ENCODE results near the gene AK4. TPM values are rescaled to one million over a fixed set of nuclear protein-coding genes. Genes with fewer than 3 reads are reported as not detected.
"Not testable (repeated sequence)": the region's sequence is repeated elsewhere in the genome, so short reads cannot be mapped to it uniquely, and the experiment has no call there.

Gene AK4
- total and polyA plus RNA-seq, 2 donors = 5.9 to 11.5 TPM

DNA sequence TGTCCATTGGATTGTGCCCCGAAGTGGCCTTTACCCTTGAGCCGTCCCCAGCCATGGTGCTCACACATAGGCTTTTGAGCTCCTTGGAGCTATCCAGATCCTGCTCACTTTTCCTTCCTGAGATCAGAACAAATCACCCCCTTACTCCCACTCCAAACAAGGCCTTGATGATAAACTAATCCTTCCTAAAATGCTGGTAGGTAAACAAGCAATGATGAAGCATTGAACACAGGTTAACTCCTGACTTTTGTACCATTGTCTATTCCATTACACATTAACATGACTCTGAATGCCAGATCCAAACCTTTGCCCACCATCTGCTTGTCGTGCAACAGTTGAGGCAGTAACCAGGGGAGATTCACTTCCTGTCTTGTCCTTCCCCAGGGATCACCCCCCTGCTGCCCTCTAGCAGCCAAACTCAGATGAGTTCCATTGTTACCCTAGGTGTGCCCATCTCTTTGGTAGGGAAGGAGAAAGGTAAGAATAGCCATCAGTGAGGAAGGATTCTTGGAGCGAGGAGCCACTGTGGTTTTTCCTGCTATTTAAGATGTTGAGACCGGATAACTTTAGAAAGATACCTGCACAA, 81.8 kb downstream of the AK4 start:
- Histone ChIP-seq H3K36me3 (ENCODE audit: control insufficient read depth in 2 of 2, insufficient read depth in 2 of 2, low read length in 1 of 2) (no peaks in the 10 kb centered on the region), H3K4me3 (ENCODE audit: low read length in 2 of 2) (no peak overlapping the region), H3K27me3 (ENCODE audit: control insufficient read depth in 2 of 2, insufficient read depth in 1 of 2, low read length in 1 of 2) (no peaks in the 10 kb centered on the region), H3K27ac (ENCODE audit: low read depth in 1 of 2, low read length in 1 of 2) (no peak overlapping the region), H3K4me1 (ENCODE audit: control insufficient read depth in 2 of 2, insufficient read depth in 2 of 2, low read length in 2 of 2) (no peaks in the 10 kb centered on the region), H3K9me3 (ENCODE audit: control insufficient read depth in 2 of 2, insufficient read depth in 1 of 2, low read length in 1 of 2) (no peaks in the 10 kb centered on the region)
- DNase-seq (ENCODE audit: low read depth in 6 of 9, low spot score in 9 of 9) = no peak
- 98% methylated on average over 5 of the region's 5 CpGs for WGBS

GRCh38 chr1:65230731-65231481, 82.9 kb downstream of the AK4 start:
- H3K9me3 ChIP-seq (ENCODE audit: control insufficient read depth in 2 of 2, insufficient read depth in 1 of 2, low read length in 1 of 2) = no peaks in the 10 kb centered on the region
- no peak for DNase-seq (ENCODE audit: low read depth in 6 of 9, low spot score in 9 of 9)
- H3K27me3 ChIP-seq (ENCODE audit: control insufficient read depth in 2 of 2, insufficient read depth in 1 of 2, low read length in 1 of 2) = no peaks in the 10 kb centered on the region
- H3K4me1 ChIP-seq (ENCODE audit: control insufficient read depth in 2 of 2, insufficient read depth in 2 of 2, low read length in 2 of 2) = no peaks in the 10 kb centered on the region
- H3K4me3 ChIP-seq (ENCODE audit: low read length in 2 of 2) = no peak overlapping the region
- 77% methylated on average over 1 of the region's 1 CpG for WGBS
- H3K27ac ChIP-seq (ENCODE audit: low read depth in 1 of 2, low read length in 1 of 2) = no peak overlapping the region
- H3K36me3 ChIP-seq (ENCODE audit: control insufficient read depth in 2 of 2, insufficient read depth in 2 of 2, low read length in 1 of 2) = no peaks in the 10 kb centered on the region

DNA sequence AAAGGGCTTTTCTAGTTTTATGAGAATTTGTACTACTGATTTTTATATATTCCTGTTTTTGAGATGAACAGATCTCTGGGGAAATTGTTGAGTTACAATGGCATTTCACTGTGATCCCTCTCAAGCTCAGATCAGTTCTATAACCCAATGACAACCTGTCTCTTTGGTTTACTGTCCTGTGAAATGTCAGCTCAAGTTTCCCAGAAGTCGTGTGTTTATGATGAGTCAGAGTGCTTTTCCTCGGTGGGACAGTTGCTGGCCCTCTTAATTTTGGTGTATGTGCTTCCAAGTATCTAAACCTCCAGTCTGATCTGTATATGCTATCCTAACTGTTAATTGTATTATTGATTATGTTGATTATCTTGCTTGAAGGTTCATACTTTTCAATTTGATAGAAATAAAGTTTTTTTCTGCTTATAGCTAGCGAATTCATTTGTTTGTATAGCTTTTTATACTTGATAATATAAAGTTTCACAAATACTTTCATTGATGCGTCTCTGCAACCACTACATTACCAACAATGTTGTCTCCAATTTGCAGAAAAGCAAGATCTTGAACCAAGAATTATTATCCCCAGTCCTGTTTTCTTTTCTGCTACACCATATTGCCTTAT, 83.8 kb downstream of the AK4 start:
- no peak overlapping the region for H3K27ac ChIP-seq (ENCODE audit: low read depth in 1 of 2, low read length in 1 of 2)
- no peaks in the 10 kb centered on the region for H3K27me3 ChIP-seq (ENCODE audit: control insufficient read depth in 2 of 2, insufficient read depth in 1 of 2, low read length in 1 of 2)
- no peaks in the 10 kb centered on the region for H3K4me1 ChIP-seq (ENCODE audit: control insufficient read depth in 2 of 2, insufficient read depth in 2 of 2, low read length in 2 of 2)
- no peaks in the 10 kb centered on the region for H3K9me3 ChIP-seq (ENCODE audit: control insufficient read depth in 2 of 2, insufficient read depth in 1 of 2, low read length in 1 of 2)
- WGBS = 77% methylated on average over 4 of the region's 4 CpGs
- no peak for DNase-seq (ENCODE audit: low read depth in 6 of 9, low spot score in 9 of 9)
- H3K4me3 ChIP-seq (ENCODE audit: low read length in 2 of 2) = no peak overlapping the region
- no peaks in the 10 kb centered on the region for H3K36me3 ChIP-seq (ENCODE audit: control insufficient read depth in 2 of 2, insufficient read depth in 2 of 2, low read length in 1 of 2)

- Histone ChIP-seq H3K27ac (ENCODE audit: low read depth in 1 of 2, low read length in 1 of 2) (no peak overlapping the region), H3K4me3 (ENCODE audit: low read length in 2 of 2) (no peak overlapping the region), H3K4me1 (ENCODE audit: control insufficient read depth in 2 of 2, insufficient read depth in 2 of 2, low read length in 2 of 2) (no peaks in the 10 kb centered on the region), H3K9me3 (ENCODE audit: control insufficient read depth in 2 of 2, insufficient read depth in 1 of 2, low read length in 1 of 2) (no peaks in the 10 kb centered on the region), H3K36me3 (ENCODE audit: control insufficient read depth in 2 of 2, insufficient read depth in 2 of 2, low read length in 1 of 2) (no peaks in the 10 kb centered on the region), H3K27me3 (ENCODE audit: control insufficient read depth in 2 of 2, insufficient read depth in 1 of 2, low read length in 1 of 2) (no peaks in the 10 kb centered on the region)
- 79% methylated on average over 4 of the region's 4 CpGs for WGBS
- DNase-seq (ENCODE audit: low read depth in 6 of 9, low spot score in 9 of 9) = no peak
These were observed 84.5 kb downstream of the AK4 start for GRCh38 chr1:65232461-65232990.

DNA sequence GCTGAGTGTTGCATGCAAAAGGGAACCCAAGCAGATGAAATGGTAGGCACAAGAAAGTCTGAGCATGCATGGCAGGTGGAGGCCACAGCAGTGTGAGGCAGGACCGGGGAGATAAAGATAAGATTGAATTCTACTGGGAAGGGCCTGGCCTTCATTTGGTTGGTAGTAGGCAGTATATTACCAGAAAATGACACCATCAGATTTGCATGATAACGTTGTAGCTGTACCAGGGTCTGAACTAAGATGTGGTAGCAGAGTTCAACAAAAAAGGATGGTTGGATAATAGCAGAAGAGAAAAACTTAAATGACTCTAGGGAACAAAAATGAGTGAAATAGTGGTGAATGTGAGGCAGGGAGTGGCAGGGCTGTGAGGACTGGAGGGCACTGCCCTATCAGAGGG, 85.8 kb downstream of the AK4 start:
- H3K27ac ChIP-seq (ENCODE audit: low read depth in 1 of 2, low read length in 1 of 2) = no peak overlapping the region
- WGBS = 94% methylated on average over 2 of the region's 2 CpGs

DNA sequence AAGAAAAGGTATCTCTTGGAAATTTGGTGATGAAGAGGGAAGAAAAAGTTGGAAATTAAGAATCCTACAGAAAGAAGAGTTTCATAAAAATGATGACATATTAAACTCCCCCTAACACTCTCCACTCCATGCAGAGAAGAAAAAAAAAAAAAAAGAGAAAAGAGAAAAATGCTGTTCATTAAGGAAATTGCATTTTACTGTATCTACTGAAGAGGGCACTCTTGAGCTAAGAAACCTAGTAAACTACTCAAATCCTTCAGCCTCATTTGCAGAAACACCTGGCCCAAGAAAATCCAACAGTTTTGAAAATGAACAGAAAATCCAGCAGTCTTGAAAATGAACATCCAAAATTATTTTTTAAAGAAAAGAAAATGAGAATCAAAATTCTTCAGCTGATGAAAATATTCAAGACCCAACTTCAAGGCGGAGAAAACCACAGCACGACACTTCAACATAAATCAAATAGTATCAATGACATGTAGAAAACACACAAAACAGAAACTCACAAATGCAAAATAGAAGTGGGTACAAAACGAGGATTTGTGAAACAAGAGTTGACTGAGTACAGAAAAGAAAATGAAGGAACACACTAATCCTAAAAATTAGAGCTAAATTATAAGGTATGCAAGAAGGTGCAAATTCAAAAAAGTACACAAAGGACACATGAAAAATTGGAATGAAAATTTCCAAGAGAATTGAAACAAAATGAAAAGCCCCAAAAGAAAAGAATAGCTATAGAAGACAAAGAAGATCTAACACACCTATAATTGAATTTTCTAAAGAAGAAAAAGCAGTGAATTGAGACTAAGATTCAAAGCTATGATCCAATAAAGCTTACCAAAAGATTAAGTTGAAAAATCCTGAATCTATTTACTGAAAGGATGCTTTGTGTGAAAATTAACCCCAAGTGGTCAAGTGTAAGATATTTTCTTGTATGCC, 88.1 kb downstream of the AK4 start:
- peak in 7 of 9 donors; percentile 13 to 68 (median 31) for DNase-seq (ENCODE audit: low read depth in 6 of 9, low spot score in 9 of 9)
- H3K9me3 ChIP-seq (ENCODE audit: control insufficient read depth in 2 of 2, insufficient read depth in 1 of 2, low read length in 1 of 2) = no peaks in the 10 kb centered on the region
- H3K27me3 ChIP-seq (ENCODE audit: control insufficient read depth in 2 of 2, insufficient read depth in 1 of 2, low read length in 1 of 2) = no peaks in the 10 kb centered on the region
- WGBS = 92% methylated on average over 3 of the region's 3 CpGs
- H3K36me3 ChIP-seq (ENCODE audit: control insufficient read depth in 2 of 2, insufficient read depth in 2 of 2, low read length in 1 of 2) = no peaks in the 10 kb centered on the region
- no peak overlapping the region for H3K27ac ChIP-seq (ENCODE audit: low read depth in 1 of 2, low read length in 1 of 2)
- H3K4me3 ChIP-seq (ENCODE audit: low read length in 2 of 2) = no peak overlapping the region
- no peaks in the 10 kb centered on the region for H3K4me1 ChIP-seq (ENCODE audit: control insufficient read depth in 2 of 2, insufficient read depth in 2 of 2, low read length in 2 of 2)

More for the DNA sequence above, 85.8 kb downstream of the AK4 start:
- no peaks in the 10 kb centered on the region for H3K4me1 ChIP-seq (ENCODE audit: control insufficient read depth in 2 of 2, insufficient read depth in 2 of 2, low read length in 2 of 2)
- H3K27me3 ChIP-seq (ENCODE audit: control insufficient read depth in 2 of 2, insufficient read depth in 1 of 2, low read length in 1 of 2) = no peaks in the 10 kb centered on the region
- no peak overlapping the region for H3K4me3 ChIP-seq (ENCODE audit: low read length in 2 of 2)
- H3K9me3 ChIP-seq (ENCODE audit: control insufficient read depth in 2 of 2, insufficient read depth in 1 of 2, low read length in 1 of 2) = no peaks in the 10 kb centered on the region
- DNase-seq (ENCODE audit: low read depth in 6 of 9, low spot score in 9 of 9) = no peak
- no peaks in the 10 kb centered on the region for H3K36me3 ChIP-seq (ENCODE audit: control insufficient read depth in 2 of 2, insufficient read depth in 2 of 2, low read length in 1 of 2)

- DNase-seq (ENCODE audit: low read depth in 6 of 9, low spot score in 9 of 9); H3K9me3 ChIP-seq (ENCODE audit: control insufficient read depth in 2 of 2, insufficient read depth in 1 of 2, low read length in 1 of 2); H3K4me1 ChIP-seq (ENCODE audit: control insufficient read depth in 2 of 2, insufficient read depth in 2 of 2, low read length in 2 of 2); H3K4me3 ChIP-seq (ENCODE audit: low read length in 2 of 2); H3K36me3 ChIP-seq (ENCODE audit: control insufficient read depth in 2 of 2, insufficient read depth in 2 of 2, low read length in 1 of 2); H3K27me3 ChIP-seq (ENCODE audit: control insufficient read depth in 2 of 2, insufficient read depth in 1 of 2, low read length in 1 of 2); H3K27ac ChIP-seq (ENCODE audit: low read depth in 1 of 2, low read length in 1 of 2): not testable (repeated sequence)
- WGBS = 94% methylated on average over 1 of the region's 1 CpG
These were observed 89.1 kb downstream of the AK4 start for GRCh38 chr1:65237088-65237487.

- no peak for DNase-seq (ENCODE audit: low read depth in 6 of 9, low spot score in 9 of 9)
- no peaks in the 10 kb centered on the region for H3K36me3 ChIP-seq (ENCODE audit: control insufficient read depth in 2 of 2, insufficient read depth in 2 of 2, low read length in 1 of 2)
- H3K27me3 ChIP-seq (ENCODE audit: control insufficient read depth in 2 of 2, insufficient read depth in 1 of 2, low read length in 1 of 2) = no peaks in the 10 kb centered on the region
- no peak overlapping the region for H3K27ac ChIP-seq (ENCODE audit: low read depth in 1 of 2, low read length in 1 of 2)
- no peaks in the 10 kb centered on the region for H3K4me1 ChIP-seq (ENCODE audit: control insufficient read depth in 2 of 2, insufficient read depth in 2 of 2, low read length in 2 of 2)
- H3K4me3 ChIP-seq (ENCODE audit: low read length in 2 of 2) = no peak overlapping the region
- 99% methylated on average over 4 of the region's 4 CpGs for WGBS
- H3K9me3 ChIP-seq (ENCODE audit: control insufficient read depth in 2 of 2, insufficient read depth in 1 of 2, low read length in 1 of 2) = no peaks in the 10 kb centered on the region
These were observed 89.5 kb downstream of the AK4 start for GRCh38 chr1:65237503-65237902.
